ENCODE data around the gene SYNE1.

DNA sequence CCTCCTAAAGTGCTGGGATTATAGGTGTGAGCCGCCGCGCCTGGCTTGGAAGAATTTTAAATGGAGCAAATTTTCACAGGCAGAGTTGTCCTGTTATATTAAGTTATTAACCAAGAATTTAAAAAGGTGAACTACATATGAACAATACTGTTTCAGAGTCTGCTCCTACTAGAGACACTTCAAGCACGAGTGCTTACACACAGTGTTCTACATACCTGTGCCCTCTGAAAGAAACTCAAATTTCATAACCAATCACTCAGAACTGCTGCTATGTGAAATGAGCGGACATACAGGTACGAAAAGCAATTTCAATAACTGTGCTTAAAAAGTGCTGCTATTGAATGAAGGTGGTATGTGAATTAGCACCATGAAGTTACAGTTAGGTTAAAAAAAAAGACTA is 262.0 kb downstream of the SYNE1 start:
- TF ChIP-seq, protein P1, sequence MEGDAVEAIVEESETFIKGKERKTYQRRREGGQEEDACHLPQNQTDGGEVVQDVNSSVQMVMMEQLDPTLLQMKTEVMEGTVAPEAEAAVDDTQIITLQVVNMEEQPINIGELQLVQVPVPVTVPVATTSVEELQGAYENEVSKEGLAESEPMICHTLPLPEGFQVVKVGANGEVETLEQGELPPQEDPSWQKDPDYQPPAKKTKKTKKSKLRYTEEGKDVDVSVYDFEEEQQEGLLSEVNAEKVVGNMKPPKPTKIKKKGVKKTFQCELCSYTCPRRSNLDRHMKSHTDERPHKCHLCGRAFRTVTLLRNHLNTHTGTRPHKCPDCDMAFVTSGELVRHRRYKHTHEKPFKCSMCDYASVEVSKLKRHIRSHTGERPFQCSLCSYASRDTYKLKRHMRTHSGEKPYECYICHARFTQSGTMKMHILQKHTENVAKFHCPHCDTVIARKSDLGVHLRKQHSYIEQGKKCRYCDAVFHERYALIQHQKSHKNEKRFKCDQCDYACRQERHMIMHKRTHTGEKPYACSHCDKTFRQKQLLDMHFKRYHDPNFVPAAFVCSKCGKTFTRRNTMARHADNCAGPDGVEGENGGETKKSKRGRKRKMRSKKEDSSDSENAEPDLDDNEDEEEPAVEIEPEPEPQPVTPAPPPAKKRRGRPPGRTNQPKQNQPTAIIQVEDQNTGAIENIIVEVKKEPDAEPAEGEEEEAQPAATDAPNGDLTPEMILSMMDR (IDR thresholded peaks at IDR 0.05): no peak
- no peak for TF ChIP-seq POLR2A (IDR thresholded peaks at IDR 0.05)

Measured in heart left ventricle (tissue), 13 donors.